Activated CD8-positive, alpha-beta memory T cell treated with anti-CD3 and anti-CD28 coated beads, Interleukin-2, amount 50 U/mL, for 4 hours (primary cell): ENCODE results near the gene ENTR1.

ENCODE experiments used
- DNase-seq: peaks from one replicate; pipeline ENCODE4 v3.0.0-alpha.2; 2020

The ENTR1 gene

GRCh38 chr9:136395345-136396218 is 14.8 kb downstream of the ENTR1 start:
- no peak for DNase-seq

DNA sequence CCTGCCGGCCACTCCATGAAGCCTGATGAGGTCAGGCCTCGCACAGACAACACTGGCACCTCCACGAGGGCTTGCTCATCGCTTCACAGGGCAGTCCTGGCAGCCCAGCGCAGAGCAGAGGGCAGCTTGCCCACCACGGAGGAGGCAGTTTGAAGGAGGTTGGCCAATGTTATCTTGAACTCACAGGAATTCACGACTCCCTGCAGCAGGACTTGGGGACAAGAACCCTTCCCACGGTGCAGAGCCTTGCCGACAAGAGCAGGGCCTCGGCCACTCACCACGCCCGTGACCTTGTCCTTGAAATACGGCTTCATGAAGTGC is 15.4 kb downstream of the ENTR1 start:
- no peak for DNase-seq

DNA sequence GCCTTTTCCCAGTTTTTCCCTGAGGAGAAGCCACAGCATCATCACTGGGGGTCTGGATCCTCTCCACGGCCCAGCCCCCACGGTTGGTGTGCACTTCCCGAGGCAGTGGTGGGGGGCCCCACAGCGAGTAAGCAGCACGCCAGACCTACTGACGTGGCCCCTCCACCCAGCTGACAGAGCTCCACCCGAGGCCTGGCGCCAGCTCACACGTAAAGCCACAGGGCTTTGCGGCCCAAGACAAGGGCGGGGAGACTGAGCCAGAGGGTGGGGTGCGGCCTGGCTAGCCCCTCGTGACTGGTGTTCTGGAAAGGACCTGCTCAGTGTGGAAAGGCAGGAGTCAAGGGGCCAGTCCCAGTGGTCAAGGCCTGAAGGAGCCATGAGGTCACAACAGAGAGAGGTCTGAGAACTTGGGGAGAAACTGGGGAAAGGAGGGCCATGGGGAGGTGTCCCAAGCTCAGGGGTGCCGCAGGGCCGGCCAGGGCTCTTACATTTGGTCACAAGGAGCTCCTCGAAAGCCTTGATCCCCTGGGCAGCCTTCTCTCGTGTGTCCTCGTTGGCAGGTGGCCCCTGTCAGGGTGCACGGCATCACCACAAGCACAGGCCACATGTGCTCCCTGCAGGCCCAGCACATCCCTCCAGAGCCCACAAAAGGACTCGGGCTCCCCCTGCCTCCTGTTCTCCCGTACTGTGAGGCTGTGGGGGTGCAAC is 15.9 kb downstream of the ENTR1 start:
- DNase-seq = no peak

DNA sequence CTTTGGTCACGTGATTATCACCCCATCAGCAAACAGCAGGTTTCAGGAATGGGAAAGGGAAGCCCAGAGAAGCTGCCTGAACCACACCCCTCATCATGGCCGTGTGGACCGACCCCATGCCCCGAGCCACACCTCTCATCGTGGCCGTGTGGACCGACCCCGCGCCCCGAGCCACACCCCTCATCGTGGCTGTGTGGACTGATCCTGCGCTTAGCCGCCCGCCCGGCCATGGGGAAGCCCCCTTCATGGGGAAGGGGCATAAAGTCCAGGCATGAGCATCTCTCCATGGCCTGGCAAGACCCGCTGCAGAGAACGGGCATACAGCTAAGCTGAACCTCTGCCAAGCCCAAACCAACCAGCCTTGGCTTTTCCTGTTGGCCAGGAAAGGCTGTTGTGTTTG is 16.9 kb downstream of the ENTR1 start:
- no peak for DNase-seq

DNA sequence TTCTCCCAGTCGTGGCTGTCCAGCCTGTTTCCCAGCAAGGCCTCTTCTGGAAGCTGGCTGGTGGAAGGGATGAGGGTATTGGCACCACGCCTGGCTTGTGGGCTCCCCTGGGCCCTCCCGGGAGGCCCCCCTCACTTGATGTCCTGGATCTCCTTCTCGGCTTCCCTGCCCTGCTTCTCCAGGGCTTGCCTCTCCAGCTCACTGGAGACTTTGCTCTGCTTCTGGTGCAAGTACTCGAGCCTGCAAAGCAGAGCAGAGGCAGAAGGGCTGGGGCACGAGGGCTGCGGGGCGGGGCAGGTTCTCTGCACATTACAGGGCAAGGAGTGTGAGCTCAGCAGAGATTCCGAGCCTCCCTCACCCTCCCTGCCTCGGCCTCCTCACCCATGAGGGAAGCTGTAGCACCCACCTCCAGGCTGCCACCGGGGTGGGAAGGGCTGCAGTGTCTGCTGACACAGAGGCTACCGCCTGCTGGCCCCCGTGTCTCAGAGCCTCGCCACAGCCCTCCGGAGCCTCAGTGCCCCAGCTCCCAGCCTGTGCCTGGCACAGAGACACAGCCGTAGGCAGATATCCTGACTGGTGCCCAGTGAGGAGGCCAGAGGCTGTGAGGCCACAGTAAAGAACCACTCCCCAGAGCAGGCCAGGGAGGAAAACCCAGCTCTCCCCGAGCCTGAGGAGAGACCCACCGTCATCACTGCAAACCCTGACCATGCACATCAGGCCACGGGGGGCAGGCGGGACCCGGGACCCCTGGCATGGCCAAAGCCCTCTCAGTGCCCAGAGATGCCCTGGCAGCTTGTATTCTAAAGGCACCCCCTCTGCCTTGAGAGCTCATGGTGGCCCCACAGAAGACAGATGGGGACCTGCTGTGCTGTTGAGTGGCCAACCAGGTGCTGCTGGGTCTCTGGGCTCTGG is 17.6 kb downstream of the ENTR1 start:
- DNase-seq = no peak

GRCh38 chr9:136391737-136392537 is 18.5 kb downstream of the ENTR1 start:
- no peak for DNase-seq

DNA sequence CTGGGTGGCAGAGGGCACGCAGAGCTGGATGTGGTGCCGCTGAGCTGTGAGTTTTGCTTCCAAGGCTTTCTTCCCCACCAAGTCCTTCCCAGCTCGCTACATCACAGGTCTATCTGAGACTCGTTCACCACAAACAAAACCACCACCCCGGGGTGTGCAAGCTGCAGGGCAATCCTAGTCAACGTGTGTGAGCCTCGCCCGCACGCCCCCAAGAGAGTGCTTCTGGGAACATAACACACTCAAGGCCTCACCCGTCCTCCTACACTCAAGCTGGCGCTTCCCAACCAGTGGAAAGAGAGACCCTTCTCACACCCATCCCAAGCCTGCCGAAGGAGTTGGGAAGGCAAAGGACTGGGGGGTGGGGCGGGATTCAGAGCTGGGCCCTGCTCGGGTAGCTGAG is 21.0 kb downstream of the ENTR1 start:
- no peak for DNase-seq

GRCh38 chr9:136387217-136387616 is 23.2 kb downstream of the ENTR1 start:
- DNase-seq = no peak

- DNase-seq = no peak
These were observed 24.4 kb downstream of the ENTR1 start for GRCh38 chr9:136386018-136386417.

DNA sequence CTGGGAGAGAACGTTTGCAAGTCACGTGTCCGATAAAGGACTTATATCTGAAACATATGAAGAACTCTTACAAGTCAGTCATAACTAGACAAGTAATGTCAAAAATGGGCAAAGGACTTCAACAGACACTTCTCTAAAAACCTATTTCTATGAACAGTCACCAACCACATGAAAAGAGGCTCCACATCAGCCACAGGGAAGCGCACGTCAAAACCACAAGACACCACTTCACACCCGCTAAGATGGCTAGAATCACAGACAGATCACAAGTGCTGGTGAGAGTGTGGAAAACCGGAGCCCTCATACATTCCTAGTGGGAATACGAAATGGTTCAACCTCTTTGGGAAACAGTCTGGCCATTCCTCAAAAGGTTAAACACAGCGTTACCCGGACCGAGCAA is 25.4 kb downstream of the ENTR1 start:
- DNase-seq = no peak

- no peak for DNase-seq
These were observed 27.0 kb downstream of the ENTR1 start for GRCh38 chr9:136383436-136383835.

GRCh38 chr9:136381966-136382513 is 28.4 kb downstream of the ENTR1 start:
- no peak for DNase-seq

DNA sequence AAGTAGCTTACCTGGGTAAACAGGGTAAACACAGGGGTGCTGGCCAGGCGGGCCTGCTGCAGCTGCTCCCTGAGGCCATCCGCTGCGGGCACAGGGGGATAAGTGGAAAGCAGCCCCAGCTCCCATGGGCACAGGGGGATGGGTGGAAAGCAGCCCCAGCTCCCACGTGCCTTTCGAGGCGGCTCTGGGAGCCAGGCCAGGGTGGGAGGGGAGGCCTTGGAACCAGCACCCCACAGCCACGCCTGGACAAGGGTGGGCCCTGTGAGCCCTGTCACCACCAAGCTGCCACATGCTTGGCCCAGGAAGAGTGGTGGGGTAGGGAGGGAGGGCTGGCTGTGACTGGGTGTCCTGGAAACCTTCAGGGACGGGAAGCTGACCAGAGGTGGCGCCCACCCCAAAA is 29.1 kb downstream of the ENTR1 start:
- DNase-seq = no peak

GRCh38 chr9:136380381-136380780 is 30.0 kb downstream of the ENTR1 start:
- no peak for DNase-seq

DNA sequence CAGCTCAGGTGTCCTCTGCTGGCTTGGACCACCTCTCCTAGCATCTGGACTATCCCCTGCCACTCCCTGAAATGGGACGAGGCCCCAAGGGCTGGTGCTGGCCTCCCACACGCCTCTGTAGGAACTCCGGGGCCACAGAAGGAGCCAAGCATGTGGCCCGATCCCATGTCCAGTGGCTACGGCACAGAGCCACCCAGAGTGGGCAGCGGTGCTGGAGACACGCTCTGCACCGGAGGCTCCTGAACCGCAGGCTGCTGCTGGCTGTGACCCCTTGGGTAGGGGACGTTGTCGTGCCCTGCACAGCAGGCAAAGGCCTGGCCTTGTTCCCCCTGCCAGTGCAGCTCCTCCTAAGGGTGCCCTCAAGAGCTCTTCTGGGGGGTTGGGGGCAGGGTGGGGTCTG is 30.5 kb downstream of the ENTR1 start:
- DNase-seq = no peak

GRCh38 chr9:136379401-136379800 is 31.0 kb downstream of the ENTR1 start:
- no peak for DNase-seq

GRCh38 chr9:136379003-136379287 is 31.5 kb downstream of the ENTR1 start:
- no peak for DNase-seq

- DNase-seq = no peak
These were observed 32.0 kb downstream of the ENTR1 start for GRCh38 chr9:136378170-136379002.

- DNase-seq = no peak
These were observed 32.9 kb downstream of the ENTR1 start for GRCh38 chr9:136377341-136378169.

DNA sequence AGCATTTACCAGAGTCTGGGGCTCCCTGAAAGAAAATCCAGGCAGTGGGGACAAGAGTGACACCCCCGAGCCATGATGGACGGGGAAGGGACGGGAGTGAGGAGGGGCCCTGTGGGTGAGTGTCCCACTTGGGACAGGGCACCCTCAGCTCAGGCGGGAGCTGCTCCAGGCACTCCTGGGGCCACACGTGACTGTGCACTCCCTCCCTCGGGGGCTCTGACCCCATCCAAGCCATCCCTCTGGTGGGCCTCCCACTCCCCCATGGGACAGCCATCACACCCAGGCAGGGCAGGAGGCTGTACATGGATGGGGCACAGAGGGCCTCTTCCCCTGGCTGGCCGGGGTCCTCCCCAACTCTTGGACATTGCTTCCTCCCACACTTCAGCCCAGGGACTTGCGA is 34.0 kb downstream of the ENTR1 start:
- DNase-seq = no peak

- DNase-seq = no peak
These were observed 35.3 kb downstream of the ENTR1 start for GRCh38 chr9:136375096-136375495.
